IPS-11a (cell line): ENCODE measurements around the gene FBXO31.
"Not testable (repeated sequence)": the region's sequence is repeated elsewhere in the genome, so short reads cannot be mapped to it uniquely, and the experiment has no call there.

Source experiments
- H3K4me3 ChIP-seq: one replicate; pipeline ENCODE4 v1.5.1; 2013; ENCODE audit warnings: low read depth, low read length, control low read depth

FBXO31 gene

GRCh38 chr16:87344931-87345631 is 38.5 kb downstream of the FBXO31 start:
- no peak overlapping the region for H3K4me3 ChIP-seq

DNA sequence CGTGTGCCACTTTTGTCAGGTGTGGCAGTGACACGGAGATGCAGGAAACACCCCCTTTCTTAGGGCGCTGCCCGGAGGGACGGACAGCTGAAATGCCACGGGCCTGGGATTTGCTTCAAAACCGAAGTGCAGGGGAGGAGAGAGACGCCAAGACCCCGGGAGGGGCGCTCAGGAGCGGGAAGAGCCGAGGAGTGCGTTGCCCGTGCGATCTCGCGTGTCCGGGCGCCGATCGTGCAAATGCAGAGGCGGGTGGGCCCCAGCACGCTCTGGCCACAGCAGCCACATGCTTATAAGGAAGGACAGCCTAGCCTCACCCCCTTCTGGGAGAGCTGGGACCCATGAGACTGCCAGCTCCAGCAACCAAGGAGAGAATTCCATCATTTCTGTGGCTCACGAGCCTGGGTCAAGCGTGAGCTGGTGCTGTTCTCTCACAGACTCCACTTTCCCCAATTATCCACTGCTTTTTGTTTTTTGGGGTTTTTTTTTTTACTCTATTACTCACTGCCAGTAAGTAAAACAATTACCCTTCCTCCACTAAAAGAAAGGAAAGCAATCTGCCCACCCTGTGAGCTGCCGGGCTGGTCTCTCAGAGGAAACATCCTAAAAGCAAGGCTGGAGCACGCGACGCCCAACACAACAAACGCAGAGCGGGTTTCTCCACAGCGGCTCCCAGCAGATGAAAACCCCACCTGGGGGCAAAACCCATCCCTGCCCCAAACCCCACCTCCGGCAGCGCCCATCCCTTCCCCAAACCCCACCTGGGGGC is 39.2 kb downstream of the FBXO31 start:
- H3K4me3 ChIP-seq: no peak overlapping the region

DNA sequence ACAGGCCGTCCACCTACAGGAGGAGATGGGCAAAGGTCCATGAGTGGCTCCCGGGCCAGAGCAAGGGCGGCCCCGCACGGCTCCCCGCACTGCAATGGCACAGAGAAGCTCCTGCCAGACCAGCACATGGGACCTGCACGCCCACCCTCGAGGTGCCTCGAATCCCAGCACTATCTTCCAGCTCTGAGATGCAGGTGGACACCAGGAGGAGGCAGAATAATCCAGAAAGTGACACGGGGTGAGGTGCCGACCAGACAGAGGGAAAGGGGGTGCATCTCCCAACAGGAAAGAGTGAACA is 39.9 kb downstream of the FBXO31 start:
- no peak overlapping the region for H3K4me3 ChIP-seq

DNA sequence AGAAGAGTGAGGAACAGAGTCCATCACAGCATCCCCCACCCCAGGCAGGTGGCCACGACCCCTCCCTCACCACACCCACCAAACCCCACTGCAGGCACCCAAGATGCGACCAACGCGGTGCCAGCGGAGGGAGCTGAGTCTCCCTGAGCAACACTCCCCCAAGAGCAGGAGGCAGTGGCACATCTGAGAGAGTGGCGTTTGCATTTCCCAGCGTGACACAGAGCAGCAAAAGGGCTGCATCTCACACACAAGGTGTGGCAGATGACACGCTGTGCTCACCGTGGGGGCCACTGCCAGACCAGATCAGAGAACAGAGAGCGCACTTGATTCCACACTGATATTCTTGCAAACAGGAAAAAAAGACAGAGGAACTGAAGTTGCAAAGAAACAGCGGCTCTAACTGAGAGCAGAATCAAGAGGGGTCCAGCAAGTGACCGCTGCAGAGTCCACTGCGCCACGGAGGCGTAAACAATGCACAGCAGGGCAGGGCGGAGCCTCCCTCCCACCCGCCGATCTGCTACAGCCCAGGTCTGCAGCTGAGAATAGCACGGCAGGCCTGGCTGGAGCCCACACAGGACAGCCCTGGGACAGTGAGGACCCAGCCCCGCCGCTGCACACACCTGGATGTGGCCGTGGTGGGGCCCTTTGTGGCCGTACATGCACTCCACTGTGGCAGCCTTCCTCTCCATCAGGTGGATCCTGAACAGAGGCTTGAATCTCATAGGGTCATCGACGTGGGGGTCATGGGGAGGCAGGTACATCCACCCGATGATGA is 40.4 kb downstream of the FBXO31 start:
- no peak overlapping the region for H3K4me3 ChIP-seq

DNA sequence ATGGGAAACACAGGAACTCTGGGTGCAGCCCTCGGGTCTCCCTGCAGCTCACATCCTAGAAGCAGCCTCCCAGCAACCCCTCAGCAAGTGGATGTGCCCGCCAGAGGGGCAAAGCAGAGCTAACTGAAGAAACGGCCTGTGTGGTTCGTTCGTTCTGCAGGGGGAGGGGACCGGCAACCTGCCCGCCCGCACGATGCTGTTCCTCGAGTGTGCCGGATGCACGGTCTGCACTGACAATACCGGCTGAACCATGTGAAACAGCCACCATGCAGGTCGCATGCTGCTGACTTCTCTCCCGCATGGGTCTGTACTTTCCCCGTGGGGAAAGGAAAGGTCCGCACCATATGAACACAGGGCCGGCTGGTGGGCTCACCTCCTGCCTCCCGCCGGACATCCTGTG is 41.1 kb downstream of the FBXO31 start:
- H3K4me3 ChIP-seq: no peak overlapping the region

GRCh38 chr16:87340198-87340597 is 43.4 kb downstream of the FBXO31 start:
- no peak overlapping the region for H3K4me3 ChIP-seq

DNA sequence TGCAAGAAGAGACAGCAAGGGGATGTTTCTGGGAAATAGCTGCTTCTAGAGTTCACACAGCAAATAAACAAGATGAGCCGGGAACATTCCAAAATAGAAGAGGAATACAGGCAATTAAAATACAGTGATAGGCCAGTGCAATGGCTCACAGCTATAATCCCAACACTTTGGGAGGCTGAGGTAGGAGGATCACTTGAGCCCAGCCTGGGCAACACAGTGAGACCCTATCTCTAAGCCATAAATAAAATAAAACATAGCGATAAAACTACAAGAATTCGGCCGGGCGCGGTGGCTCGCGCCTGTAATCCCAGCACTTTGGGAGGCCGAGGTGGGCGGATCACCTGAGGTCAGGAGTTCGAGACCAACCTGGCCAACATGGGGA is 43.9 kb downstream of the FBXO31 start:
- H3K4me3 ChIP-seq: not testable (repeated sequence)

DNA sequence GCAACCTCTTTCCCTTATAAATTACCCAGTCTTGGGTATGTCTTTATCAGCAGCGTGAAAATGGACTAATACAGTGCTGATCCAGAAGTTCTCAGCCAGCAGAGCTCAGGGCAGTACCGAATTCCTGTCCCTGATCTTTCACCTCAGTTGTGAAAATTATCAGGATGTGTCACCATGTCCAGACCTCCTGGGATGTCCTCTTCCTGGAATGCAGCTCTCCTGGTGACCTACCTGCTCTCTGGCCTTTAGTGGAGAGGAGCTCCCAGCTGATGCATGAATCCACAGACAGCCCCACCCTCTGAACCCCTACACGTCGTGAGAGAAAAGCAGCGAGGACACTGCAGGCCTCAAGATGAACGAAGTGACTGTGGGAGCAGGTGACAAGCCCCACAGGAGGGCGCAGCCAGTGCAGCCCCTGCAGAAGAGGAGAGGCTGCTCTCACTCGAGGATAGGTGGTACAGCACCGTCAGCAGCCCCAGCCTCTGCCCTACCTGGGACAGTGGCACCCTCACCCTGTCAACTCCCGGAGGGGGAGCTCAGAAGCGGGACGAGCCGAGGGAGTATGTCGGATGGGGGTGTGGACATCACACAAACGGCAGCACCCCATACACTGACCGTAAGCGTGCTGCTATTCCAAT is 44.4 kb downstream of the FBXO31 start:
- no peak overlapping the region for H3K4me3 ChIP-seq

GRCh38 chr16:87338155-87338765 is 45.3 kb downstream of the FBXO31 start:
- H3K4me3 ChIP-seq: no peak overlapping the region

- H3K4me3 ChIP-seq: no peak overlapping the region
These were observed 46.3 kb downstream of the FBXO31 start for GRCh38 chr16:87337262-87337771.

GRCh38 chr16:87336434-87337240 is 46.9 kb downstream of the FBXO31 start:
- H3K4me3 ChIP-seq: no peak overlapping the region

- H3K4me3 ChIP-seq: no peak overlapping the region
These were observed 47.7 kb downstream of the FBXO31 start for GRCh38 chr16:87335625-87336433.

DNA sequence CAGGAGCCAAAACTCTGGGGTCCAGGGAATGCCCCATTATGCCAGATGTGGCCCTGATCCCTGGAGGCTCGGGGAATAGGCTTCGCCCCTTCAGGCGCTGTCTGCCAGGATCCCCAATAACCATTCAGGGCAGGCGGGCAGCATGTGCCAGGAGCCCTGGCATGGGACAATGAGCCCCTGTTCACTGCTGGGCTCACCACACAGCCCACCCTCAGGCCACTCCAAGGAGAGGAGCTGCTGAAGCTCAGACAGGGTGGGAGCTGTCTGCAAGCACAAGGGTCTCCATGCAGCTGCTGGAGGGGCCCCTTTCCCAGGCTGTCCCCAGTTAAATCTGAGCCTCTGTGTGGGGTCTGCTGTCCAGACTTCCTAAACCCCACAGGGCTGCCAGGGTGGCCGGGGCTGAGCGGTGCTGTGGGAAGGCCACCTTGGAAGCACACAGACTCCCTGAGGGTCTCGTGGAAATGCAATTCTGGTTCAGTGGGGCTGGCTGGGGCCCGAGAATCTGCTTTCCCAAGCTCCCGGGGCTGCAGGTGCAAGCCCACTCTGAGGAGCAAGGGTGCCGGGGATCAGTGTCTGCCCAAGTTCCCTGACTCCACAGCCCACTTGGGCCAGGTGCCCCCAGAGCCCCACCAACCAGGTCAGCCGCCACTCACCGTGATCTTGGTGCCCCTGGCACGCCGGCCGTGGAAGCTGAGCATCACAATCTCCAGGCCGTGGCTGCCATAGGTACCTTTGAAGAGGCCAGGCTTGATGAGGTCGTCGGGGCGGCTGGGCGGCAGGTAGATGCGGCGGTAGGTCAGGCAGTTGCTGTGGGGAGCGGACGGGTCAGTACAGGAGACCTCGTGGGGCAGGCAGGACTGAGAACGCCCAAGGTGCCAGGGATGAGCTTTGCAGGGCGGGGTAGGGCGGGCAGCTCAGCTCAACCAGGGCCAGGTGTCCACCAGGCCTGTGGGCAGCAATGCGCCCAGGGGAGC is 48.6 kb downstream of the FBXO31 start:
- no peak overlapping the region for H3K4me3 ChIP-seq

DNA sequence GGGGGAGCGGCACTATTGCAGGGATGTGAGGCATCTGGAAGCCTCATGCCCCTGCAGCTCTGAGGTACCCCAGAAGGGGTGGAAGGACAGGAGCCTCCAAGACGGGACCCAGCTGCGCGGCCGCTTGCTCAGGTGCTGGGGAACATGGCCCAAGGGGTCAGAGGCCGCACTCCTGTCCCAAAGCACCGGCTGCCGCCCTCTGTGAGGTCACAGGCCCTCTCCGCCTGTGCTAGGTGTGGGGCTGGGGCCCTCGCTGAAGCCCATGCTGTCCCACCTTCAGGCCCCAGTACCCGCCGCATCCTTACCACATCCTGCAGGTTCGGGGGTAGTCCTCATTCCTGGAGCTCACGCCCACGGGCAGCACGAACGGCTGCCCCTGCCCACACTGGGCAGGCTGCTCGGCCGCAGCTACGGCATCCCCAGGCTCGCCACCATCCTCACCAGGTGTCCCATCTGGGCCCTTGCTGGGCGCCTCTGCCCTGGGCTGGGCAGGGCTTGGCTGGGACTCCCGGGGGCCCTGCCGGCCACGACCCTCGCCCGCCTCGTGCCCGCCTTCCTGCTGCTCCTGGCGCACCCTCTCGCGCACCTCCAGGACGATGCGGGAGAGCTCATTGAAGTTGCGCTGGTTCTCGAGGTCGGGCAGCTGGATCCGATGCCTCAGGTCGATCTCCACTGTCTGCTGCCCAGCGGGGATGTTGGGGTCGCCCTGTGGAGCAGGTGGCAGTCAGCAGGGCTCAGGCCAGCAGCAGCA is 49.8 kb downstream of the FBXO31 start:
- no peak overlapping the region for H3K4me3 ChIP-seq

DNA sequence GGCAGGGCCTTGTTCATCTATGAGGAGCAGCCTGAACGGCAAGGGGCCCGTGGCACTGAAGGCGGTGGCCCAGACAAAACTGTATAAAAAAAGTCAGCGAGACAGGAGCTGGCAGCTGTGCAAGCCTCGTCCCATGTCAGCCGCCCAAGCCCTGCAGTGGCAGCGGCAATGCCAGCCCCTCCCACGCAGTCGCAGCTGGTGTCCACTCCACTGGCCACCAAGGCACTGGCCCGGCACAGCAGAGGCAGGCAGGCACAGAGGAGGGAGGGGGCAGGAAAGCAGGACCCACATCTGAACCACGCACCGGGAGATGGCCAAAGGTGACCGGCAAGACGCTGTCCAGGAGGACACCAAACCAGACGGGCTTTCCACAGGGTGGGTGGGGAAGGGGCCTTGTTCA is 50.5 kb downstream of the FBXO31 start:
- no peak overlapping the region for H3K4me3 ChIP-seq

GRCh38 chr16:87332150-87332549 is 51.4 kb downstream of the FBXO31 start:
- no peak overlapping the region for H3K4me3 ChIP-seq

- H3K4me3 ChIP-seq: no peak overlapping the region
These were observed 52.3 kb downstream of the FBXO31 start for GRCh38 chr16:87331241-87331801.
